HUDEP-2 (cell line): ENCODE measurements around the gene RNF213.
"Not testable (repeated sequence)": the region's sequence is repeated elsewhere in the genome, so short reads cannot be mapped to it uniquely, and the experiment has no call there.

Experiments
- DNase-seq, 76 experiments: peaks; one replicate each; lab custom pipeline; 2025; ENCODE audit not compliant: unreplicated experiment in 76 of 76; lab: John Stamatoyannopoulos, UW

RNF213 gene

GRCh38 chr17:80289616-80290015 is 29.0 kb downstream of the RNF213 start:
- no peak for DNase-seq

- DNase-seq: no peak
Measured at GRCh38 chr17:80290156-80290555, 29.5 kb downstream of the RNF213 start.

GRCh38 chr17:80291260-80291659 is 30.6 kb downstream of the RNF213 start:
- no peak for DNase-seq

GRCh38 chr17:80291691-80292487 is 31.2 kb downstream of the RNF213 start:
- DNase-seq: no peak

DNA sequence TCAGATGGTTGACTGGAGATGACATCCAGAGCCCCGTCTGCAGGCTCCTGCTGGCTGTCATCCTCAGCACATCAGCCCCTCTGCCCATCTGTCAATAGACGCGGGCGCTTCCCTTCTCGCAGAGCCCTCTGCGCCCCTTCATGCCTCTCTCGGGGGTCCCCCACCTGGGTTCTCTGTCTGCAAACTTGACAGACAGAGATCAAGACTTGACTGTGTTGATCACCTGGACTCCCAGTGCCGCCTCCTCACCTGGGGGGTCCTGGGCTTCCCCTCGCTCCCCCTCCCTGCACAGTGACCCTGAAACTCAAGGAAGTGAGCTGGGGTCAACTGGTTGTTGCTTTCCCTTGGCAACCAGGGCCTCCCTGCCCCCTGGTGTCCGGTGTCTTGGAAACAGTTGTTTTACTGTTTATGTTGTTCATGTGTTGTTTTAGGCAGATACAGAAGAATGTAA is 31.9 kb downstream of the RNF213 start:
- DNase-seq: no peak

GRCh38 chr17:80294210-80294609 is 33.6 kb downstream of the RNF213 start:
- no peak for DNase-seq

DNA sequence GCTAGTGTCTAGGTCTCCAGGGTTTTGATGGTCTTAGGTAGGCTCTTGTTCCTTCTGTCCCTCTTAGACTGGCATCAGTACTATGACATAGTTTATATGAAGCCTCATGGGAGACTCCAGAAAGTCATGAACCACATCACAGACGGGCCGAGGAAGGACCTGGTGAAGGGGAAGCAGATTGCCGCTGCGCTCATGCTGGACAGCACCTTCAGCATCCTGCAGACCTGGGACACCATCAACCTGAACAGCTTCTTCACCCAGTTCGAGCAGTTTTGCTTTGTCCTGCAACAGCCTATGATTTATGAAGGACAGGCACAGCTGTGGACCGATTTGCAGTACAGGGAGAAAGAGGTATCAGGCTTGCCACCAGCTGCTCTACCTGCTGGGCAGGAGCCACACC is 34.0 kb downstream of the RNF213 start:
- no peak for DNase-seq

DNA sequence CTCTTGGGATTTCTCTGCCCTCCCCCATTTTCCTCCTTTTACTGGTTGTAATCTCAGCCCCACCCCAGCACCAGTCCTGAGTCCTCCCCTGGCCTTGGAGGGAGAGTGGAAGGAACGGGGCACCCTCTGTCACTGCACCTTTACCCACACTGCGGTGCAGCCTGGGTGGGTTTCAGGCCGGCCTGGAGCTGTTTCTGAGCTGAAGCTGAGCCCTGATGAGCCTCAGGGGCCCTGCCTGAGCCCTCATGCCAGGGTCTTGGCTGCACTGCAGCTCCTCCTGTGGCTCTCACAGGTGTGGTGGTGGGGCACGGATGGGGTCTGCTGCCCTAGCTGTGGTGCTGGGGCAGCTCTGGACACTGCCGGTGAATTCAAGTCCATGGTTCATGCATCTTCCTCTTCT is 34.5 kb downstream of the RNF213 start:
- no peak for DNase-seq

GRCh38 chr17:80295559-80295958 is 34.9 kb downstream of the RNF213 start:
- DNase-seq: no peak

DNA sequence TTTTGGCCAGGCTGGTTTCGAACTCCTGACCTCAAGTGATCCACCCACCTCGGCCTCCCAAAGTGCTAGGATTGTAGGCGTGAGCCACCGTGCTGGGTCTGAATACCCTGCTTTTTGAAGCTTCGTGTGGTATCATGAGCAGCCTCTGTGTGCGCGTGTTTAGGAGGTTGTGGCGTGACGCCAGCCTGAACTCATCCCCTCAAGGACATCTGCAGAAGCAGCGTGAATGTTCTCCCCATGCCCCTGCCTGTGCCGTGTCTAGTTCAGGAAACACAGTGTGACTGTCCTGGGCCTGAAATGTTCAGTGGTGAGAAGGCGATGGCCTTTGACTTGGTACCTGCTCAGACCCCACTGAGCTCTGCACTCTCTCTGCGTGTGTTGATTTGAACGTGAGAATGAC is 35.6 kb downstream of the RNF213 start:
- DNase-seq: no peak

DNA sequence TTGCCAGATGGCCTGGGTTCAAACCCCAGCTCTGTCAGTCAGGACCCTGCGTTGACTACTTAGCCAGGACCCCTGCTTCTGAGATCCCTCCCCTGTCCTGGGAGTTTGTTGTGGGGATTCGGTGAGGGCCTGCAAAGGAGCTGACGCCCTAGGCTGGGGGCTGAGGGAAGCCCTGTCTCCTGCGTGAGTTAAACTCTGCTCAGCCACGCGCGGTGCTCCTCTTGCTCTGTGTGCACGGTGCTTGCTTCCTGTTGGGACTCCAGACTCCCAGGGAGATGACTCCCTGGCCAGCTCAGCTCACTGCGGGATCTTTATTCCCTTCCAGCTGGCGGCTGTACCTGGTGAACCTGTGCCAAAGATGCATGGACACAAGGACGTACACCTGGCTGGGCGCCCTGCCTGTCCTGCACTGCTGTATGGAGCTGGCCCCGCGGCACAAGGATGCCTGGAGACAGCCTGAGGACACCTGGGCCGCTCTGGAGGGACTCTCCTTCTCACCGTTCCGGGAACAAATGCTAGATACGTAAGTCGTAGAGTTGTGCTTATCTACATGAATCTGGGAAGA is 37.4 kb downstream of the RNF213 start:
- DNase-seq: no peak

DNA sequence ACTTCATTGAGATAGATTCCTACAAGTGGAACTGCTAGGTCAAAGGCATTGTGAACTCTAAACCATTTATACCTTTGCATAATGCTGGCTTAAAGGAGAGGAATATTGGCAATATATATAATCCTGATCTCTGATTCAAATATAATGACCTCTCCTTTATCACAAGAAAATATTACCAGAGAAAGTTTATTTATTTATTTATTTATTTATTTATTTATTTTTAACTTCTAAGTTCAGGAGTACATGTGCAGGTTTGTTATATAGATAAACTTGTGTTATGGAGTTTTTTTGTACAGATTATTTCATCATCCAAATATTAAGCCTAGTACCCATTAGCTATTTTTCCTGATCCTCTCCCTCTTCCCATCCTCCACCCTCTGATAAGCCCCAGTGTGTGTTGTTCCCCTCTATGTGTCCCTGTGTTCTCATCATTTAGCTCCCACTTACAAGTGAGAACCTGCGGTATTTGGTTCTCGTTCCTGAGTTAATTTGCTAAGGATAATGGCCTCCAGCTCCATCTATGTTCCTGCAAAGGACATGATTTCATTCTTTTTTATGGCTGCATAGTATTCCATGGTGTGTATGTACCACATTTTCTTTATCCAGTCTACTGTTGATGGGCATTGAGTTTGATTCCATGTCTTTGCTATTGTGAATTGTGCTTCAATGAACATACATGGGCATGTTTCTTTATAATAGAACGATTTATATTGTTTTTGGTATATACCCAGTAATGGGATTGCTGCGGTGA is 38.9 kb downstream of the RNF213 start:
- DNase-seq: not testable (repeated sequence)

DNA sequence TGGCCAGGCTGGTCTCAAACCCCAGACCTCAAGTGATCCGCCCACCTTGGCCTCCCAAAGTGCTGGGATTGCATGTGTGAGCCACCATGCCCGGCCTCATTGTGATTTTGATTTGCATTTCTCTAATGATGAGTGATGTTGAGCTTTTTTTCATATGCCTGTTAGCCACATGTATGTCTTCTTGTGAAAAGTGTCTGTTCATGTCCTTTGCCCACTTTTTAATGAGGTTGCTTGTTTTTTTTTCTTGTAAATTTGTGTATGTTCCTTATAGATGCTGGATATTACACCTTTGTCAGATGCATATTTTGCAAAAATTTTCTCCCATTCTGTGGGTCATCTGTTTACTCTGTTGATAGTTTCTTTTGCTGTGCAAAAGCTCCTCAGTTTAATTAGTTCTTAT is 40.1 kb downstream of the RNF213 start:
- not testable (repeated sequence) for DNase-seq

GRCh38 chr17:80303824-80304223 is 43.2 kb downstream of the RNF213 start:
- DNase-seq: no peak

DNA sequence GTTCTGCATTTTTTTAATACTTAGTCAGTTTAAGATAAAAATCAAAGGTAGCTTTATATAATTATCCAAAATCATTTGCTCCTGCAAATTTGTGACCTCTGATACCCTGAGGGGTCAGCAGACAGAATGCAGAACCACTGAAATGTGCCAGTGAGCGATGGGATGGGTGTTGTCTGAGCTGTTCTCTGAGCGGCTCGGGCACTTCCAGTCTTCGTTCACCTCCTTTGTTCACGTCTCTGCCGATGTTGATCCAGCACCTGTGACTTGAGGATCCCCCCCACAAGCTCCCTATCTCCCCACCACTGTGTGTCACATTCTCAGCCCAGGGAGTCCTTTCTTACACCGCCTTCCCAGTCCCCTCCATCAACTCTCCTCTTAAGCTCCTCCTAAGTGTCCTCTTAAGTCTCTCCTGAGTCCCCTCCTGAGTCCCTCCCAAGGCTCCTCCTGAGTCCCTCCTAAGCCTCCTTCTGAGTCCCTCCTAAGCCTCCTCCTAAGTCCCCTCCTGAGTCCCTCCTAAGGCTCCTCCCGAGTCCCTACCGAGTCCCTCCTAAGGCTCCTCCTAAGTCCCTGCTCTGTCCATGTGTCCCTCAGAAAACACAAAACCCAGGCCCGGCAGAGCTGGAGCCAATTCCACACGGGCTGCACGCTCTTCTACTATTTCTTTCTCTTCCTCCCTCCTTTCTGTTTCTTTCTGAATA is 47.5 kb downstream of the RNF213 start:
- no peak for DNase-seq

- no peak for DNase-seq
Measured at GRCh38 chr17:80308692-80309517, 48.3 kb downstream of the RNF213 start.

DNA sequence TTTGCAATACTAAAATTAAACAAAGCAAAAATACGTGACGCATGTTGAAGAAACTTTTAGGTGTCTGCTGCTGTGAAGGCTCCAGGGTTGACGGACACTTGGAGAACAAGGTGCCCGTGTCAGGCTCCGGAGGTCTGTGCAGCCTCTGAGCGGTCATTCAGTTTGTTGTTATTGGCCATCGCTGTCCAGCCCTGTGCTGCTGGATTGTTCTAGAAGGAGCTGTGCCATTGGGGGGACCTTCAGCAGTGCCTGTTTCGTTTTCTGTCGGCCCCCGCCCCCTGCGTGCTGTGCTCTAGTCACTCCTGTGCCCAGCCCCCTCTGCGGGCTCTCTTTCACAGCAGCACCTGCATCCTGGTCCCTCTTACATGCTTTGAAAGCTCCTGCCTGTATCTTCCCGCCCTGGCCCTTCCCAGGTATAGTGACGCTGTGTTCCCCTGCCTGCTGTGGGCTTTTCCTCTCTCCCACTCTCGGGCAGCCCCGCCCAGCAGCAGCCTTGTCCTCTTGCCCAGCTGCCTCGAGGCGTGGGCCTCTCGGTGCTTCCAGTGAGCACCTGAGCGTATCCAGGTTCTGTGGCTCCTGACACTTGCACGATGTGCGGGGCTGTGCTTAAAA is 50.7 kb downstream of the RNF213 start:
- DNase-seq: no peak

GRCh38 chr17:80312621-80313135 is 52.0 kb downstream of the RNF213 start:
- no peak for DNase-seq

- DNase-seq: no peak
Measured at GRCh38 chr17:80313160-80313829, 52.6 kb downstream of the RNF213 start.
